ENCODE data around the gene MYO5A. TPM values are rescaled to one million over a fixed set of nuclear protein-coding genes. Genes with fewer than 3 reads are reported as not detected.

Gene MYO5A
- total RNA-seq, 6 donors from 2014 or later = 24.8 to 76.5 (median 35.5) TPM

DNA sequence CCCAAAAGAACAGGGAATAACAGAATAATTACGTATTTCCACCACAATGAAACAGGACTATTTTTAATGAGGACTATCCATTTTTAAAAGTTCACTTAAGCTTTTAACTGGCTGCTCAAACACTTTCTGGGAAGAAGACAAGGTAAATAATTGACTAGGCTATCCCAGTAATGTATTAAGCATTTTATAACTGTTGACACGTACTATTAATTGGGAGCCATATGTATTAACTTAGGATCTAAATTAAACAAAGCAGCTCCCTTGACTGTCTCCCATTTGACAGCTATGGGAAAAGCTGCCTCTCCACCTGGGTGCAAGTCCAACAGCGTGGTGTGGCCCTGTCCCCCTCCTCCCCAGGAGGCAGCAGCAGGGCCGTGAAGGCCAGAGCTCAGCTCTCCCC, 269.2 kb downstream of the MYO5A start:
- Histone ChIP-seq H3K36me3 (peaks cover 0 to 9% (median 0%) of the 10 kb centered on the region in 4 donors), H3K9me3 (no peaks in the 10 kb centered on the region), H3K27ac (no peak overlapping the region), H3K27me3 (no peaks in the 10 kb centered on the region), H3K4me3 (no peak overlapping the region), H3K4me1 (peaks cover 11 to 25% (median 19%) of the 10 kb centered on the region in 4 donors)
- no peak for ATAC-seq (ENCODE audit: low FRiP score in 2 of 2)
- DNase-seq = no peak
- WGBS, 2 donors = 72 to 97% methylated on average over 4 of the region's 4 CpGs
- TF ChIP-seq EP300 (IDR thresholded peaks at IDR 0.05) (no peak), POLR2AphosphoS5 (IDR thresholded peaks at IDR 0.05) (no peak), POLR2A (IDR thresholded peaks at IDR 0.05) (no peak)
- TF ChIP-seq, protein P1, sequence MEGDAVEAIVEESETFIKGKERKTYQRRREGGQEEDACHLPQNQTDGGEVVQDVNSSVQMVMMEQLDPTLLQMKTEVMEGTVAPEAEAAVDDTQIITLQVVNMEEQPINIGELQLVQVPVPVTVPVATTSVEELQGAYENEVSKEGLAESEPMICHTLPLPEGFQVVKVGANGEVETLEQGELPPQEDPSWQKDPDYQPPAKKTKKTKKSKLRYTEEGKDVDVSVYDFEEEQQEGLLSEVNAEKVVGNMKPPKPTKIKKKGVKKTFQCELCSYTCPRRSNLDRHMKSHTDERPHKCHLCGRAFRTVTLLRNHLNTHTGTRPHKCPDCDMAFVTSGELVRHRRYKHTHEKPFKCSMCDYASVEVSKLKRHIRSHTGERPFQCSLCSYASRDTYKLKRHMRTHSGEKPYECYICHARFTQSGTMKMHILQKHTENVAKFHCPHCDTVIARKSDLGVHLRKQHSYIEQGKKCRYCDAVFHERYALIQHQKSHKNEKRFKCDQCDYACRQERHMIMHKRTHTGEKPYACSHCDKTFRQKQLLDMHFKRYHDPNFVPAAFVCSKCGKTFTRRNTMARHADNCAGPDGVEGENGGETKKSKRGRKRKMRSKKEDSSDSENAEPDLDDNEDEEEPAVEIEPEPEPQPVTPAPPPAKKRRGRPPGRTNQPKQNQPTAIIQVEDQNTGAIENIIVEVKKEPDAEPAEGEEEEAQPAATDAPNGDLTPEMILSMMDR (IDR thresholded peaks at IDR 0.05) = no peak

DNA sequence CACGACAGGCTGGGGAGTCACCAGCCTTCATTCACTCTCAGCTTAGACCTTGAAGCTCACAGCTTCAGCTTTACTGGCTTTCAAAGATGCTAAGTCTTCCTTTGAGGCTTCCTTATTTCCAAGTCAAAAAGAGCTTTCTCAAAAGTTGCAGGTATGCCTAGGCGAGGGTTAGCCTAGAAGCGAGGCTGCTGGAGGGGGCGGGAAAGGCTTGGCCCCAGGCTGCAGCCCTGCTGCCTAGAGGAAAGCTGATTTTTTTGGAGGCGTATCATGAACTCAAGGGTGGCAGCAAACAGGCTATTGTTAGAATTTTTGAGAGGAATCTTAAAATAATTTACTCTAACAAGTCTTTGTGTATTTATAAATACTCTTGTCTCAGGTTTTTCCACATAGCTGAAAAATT, 270.2 kb downstream of the MYO5A start:
- Histone ChIP-seq H3K27me3 (no peaks in the 10 kb centered on the region), H3K9me3 (no peaks in the 10 kb centered on the region), H3K36me3 (peaks cover 0 to 9% (median 0%) of the 10 kb centered on the region in 4 donors), H3K4me1 (peaks cover 11 to 26% (median 20%) of the 10 kb centered on the region in 4 donors), H3K27ac (no peak overlapping the region), H3K4me3 (no peak overlapping the region)
- no peak for ATAC-seq (ENCODE audit: low FRiP score in 2 of 2)
- no peak for DNase-seq
- TF ChIP-seq POLR2A (IDR thresholded peaks at IDR 0.05) (no peak), POLR2AphosphoS5 (IDR thresholded peaks at IDR 0.05) (no peak), EP300 (IDR thresholded peaks at IDR 0.05) (no peak)
- TF ChIP-seq, protein P1 (IDR thresholded peaks at IDR 0.05) = no peak
- 82 to 95% methylated on average over 5 of the region's 5 CpGs for WGBS, 2 donors

GRCh38 chr15:52257734-52258062, 271.0 kb downstream of the MYO5A start:
- H3K9me3 ChIP-seq = no peaks in the 10 kb centered on the region
- no peak for TF ChIP-seq POLR2A (IDR thresholded peaks at IDR 0.05)
- TF ChIP-seq, protein P1 (IDR thresholded peaks at IDR 0.05) = no peak
- TF ChIP-seq POLR2AphosphoS5 (IDR thresholded peaks at IDR 0.05) = no peak
- no peak for TF ChIP-seq EP300 (IDR thresholded peaks at IDR 0.05)
- 58 to 80% methylated on average over 2 to 5 of the region's 5 CpGs for WGBS, 2 donors
- H3K27ac ChIP-seq = peak overlapping the region in 1 of 4 donors; percentile 30
- peaks cover 13 to 30% (median 20%) of the 10 kb centered on the region in 4 donors for H3K4me1 ChIP-seq
- H3K36me3 ChIP-seq = peaks cover 0 to 9% (median 0%) of the 10 kb centered on the region in 4 donors
- ATAC-seq (ENCODE audit: low FRiP score in 2 of 2) (no peak), DNase-seq (no peak)
- H3K4me3 ChIP-seq = no peak overlapping the region
- no peaks in the 10 kb centered on the region for H3K27me3 ChIP-seq

Small RNA genes within 50 kb of the gene (small RNA-seq; reads per million reads assigned to genes)
- gene MIR1266 = 2.0 to 7.7 (median 2.6) reads per million in 4 donors

Other genes with a start within 250 kb of the MYO5A start
- gene MYO5C, start 233.1 kb downstream of the MYO5A start, total RNA-seq = 100 to 1,000 TPM in 2 of 6 donors, 10 to 100 TPM in 4; 59.9 to 128 (median 84.5) TPM
- 100 to 1,000 TPM in 4 of 6 donors, 10 to 100 TPM in 2; 29.3 to 159 (median 139) TPM for gene ARPP19, start 40.1 kb upstream of the MYO5A start, total RNA-seq
- gene ATOSA, start 150.5 kb upstream of the MYO5A start, total RNA-seq = 100 to 1,000 TPM in 2 of 6 donors, 10 to 100 TPM in 4; 30.8 to 115 (median 45.4) TPM